Stimulated activated CD4-positive, alpha-beta T cell treated with anti-CD3 and anti-CD28 coated beads, Interleukin-2, amount 100 ng/mL, for 48 hours (primary cell): Measurements from ENCODE around the gene PINLYP.
"Not testable (repeated sequence)": the region's sequence is repeated elsewhere in the genome, so short reads cannot be mapped to it uniquely, and the experiment has no call there.

Source experiments
- DNase-seq, 2 donors: peaks; one replicate each; pipeline ENCODE4 v3.0.0-alpha.2; 2020

PINLYP gene

DNA sequence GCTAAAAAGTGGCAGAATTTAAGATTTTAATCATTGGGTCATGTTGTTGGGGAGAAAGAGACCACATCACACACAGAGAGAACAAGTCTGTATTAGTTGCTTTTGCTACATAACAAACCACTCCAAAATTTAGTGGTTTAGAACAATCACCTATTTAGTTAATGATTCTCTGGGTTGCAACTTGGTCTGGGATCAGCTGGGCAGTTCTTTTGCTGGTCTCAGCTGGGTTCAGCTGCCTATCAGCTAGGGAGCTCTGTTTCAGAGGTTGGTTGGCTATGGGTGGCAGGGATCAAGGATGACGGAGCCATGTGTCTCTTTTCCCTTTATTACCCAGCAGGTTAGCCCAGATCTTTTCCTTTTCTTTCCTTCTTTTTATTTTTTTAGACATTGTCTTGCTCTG is 8.9 kb downstream of the PINLYP start:
- no peak for DNase-seq

- DNase-seq = no peak
These were observed 10.7 kb downstream of the PINLYP start for GRCh38 chr19:43586346-43586745.

DNA sequence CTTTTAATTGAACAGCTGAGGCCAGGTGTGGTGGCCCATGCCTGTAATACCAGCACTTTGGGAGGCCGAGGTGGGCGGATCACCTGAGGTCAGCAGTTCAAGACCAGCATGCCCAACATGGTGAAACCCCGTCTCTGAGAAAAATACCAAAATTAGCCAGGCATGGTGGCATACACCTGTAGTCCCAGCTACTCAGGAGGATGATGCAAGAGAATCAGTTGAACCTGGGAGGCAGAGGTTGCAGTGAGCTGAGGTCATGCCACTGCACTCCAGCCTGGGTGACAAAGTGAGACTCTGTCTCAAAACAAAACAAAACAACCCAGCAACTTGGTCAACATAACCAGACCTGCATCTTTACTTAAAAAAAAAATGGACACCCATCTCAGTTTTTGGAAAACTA is 11.4 kb downstream of the PINLYP start:
- not testable (repeated sequence) for DNase-seq

- no peak for DNase-seq
These were observed 13.7 kb downstream of the PINLYP start for GRCh38 chr19:43589277-43589676.

GRCh38 chr19:43589678-43590077 is 14.1 kb downstream of the PINLYP start:
- DNase-seq = no peak

- DNase-seq = no peak
These were observed 16.5 kb downstream of the PINLYP start for GRCh38 chr19:43591904-43592772.

- DNase-seq = no peak
These were observed 17.3 kb downstream of the PINLYP start for GRCh38 chr19:43592800-43593350.

- no peak for DNase-seq
These were observed 18.6 kb downstream of the PINLYP start for GRCh38 chr19:43594081-43594697.

GRCh38 chr19:43594710-43595604 is 19.4 kb downstream of the PINLYP start:
- peak; percentile 54 to 68 for DNase-seq

- no peak for DNase-seq
These were observed 20.0 kb downstream of the PINLYP start for GRCh38 chr19:43595605-43595998.

DNA sequence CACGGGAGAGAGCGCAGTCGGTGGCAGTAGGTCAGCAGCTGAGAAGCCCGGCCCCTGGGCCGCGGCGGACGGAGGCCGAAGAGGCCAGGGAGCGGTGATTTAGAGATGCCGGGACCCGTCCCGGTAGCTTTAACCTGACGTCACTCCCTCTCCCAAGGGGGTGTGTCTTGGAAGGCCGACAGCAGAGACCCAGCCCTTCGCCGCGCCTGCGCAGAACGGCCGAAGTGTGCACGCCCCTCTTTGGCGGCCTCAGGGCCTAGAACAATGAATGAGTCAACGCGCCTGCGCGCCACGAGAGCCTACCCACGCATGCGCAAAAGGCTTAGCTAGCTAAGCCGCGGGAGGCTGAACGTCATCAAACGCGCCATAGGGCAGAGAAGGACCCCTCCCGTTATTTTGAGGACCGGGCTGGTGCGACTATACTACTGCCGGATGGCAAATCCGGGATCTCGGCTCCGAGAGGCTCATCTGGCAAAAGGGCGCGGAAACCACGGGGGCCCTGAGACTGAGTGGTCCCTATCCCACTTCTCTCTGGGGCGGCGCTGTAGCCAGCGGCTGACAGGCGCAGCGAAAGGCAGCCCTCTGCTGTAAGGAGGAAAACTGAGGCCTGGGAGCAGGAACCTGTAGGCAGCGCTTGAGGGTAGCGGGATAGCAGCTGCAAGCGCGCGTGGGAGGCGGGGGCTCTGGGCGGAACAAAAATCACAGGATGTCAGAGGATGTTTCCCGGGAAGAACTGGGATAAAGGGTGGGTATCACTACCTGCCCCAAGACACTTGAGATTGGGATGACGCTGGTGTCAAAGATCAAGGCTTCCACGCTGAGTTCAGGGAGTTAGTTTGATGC is 20.6 kb downstream of the PINLYP start, which contains the start of the genes IRGQ and ZNF576:
IRGQ (minus strand) TSS at position 136 of the 843 bp plus-strand sequence. CDS start 796 bp downstream, outside the sequence.
ZNF576 (plus strand) TSS at position 597 of the 843 bp plus-strand sequence. CDS start 514 bp downstream, outside the sequence.
- peak; percentile 100 for DNase-seq

- DNase-seq = no peak
These were observed 21.4 kb downstream of the PINLYP start for GRCh38 chr19:43596842-43597461.

DNA sequence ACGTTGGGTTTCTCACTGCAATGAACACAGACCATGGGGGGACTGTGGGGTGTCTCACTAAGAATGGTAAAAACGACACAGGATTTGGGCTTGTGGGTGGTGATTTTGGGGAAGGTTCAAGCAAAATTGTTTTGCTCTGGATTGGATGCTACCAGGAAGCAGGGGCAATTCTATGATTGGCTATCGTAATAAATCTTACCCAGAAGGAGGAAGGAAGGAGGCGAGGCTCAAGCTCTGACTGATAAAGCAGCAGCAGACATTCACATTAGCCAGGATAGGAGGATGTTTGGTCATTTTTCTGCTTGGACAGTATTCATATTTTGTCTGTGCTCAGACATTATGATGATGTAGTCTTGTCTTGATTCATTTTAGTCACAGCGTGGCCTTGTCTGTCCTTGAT is 22.3 kb downstream of the PINLYP start:
- DNase-seq = no peak

DNA sequence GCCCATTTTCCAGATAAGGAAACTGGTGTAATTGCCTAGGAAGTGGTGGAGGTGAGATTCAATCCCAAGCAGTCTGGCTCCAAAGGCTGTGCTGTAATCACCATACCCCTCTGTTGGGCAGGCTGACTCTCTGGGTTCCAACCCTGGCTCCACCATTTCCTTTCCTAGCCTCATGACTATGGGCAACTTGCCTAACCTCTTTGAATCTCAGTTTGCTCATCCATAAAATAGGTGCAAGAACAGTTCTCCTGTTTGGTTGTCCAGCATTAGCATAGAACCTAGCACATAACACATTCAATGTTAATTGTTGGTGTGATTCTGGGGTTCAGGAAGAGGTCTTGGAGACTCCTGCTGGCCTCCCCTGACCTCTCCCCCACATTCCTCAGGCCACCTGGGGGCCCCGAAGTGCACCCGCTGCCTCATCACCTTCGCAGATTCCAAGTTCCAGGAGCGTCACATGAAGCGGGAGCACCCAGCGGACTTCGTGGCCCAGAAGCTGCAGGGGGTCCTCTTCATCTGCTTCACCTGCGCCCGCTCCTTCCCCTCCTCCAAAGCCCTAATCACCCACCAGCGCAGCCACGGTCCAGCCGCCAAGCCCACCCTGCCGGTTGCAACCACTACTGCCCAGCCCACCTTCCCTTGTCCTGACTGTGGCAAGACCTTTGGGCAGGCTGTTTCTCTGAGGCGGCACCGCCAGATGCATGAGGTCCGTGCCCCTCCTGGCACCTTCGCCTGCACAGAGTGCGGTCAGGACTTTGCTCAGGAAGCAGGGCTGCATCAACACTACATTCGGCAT is 23.0 kb downstream of the PINLYP start:
- DNase-seq = no peak

DNA sequence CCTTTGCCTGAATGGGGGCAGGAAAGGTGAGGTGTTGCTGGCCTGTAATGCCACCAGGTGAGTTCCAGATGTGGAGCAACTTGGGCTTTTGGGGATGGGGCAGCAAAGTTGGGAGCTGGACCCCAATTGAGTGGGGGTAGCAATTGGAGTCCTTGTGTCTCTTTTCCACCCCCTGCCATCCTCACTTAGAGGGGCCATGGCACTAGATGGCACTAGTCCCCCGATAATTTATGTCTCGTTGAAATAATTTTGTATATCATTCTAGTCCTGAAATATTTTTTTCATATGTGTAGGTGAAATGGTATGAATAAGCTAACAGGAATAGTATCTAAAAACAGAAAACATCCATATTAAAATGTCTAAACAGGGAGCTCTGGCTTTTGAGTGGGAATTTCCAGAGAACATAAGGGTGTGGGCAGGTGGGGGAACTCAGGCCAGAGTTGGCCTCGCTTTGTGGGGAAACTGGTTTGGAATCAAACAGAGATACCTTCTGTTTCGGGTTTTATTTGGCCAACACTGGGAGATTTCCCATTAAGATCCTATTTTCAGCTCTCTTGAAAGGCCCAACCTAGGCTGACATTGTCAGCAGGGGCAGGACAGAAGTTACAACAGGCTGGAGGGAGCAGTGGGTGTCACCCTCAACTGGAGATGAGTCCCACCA is 24.2 kb downstream of the PINLYP start:
- no peak for DNase-seq

DNA sequence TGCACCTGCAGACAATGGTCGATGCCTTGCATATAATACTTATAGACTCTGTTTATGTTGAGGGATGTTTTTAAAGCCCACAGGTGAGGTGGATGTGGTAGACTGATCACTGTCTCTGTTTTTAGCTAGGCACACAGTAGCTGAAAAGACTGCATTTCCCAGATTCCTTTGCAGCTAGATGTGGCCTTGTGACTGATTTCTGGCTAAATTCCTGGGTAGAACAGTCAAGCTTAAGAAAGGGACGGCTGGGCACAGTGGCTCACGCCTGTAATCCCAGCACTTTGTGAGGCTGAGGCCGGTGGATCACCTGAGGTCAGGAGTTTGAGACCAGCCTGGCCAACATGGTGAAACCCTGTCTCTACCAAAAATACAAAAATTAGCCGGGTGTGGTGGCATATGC is 24.7 kb downstream of the PINLYP start:
- not testable (repeated sequence) for DNase-seq

GRCh38 chr19:43605875-43606568 is 30.4 kb downstream of the PINLYP start:
- DNase-seq = no peak

- no peak for DNase-seq
These were observed 31.1 kb downstream of the PINLYP start for GRCh38 chr19:43606569-43607229.
